Stomach (tissue), 9 donors: Measurements from ENCODE around the gene IQSEC1. TPM values are rescaled to one million over a fixed set of nuclear protein-coding genes. Genes with fewer than 3 reads are reported as not detected.

ENCODE experiments used
- DNase-seq, 2 donors: peaks; one replicate each; pipeline versions ENCODE4 v3.0.0 to v3.0.0-alpha.2; 2013 to 2019
- H3K27ac ChIP-seq, 5 donors: fragments of 200-600 bp in 4 of 5; sonication (generic) in 4 of 5; one replicate each; pipeline ENCODE4 v1.5.1; 2013 to 2019; ENCODE audit warnings: mild to moderate bottlenecking in 1 of 5, moderate library complexity in 1 of 5
- H3K27me3 ChIP-seq, 3 donors: fragments of 200-600 bp; sonication (generic); one replicate each; pipeline ENCODE4 v1.5.1; 2017 to 2019; ENCODE audit warnings: mixed run types in 1 of 3
- H3K36me3 ChIP-seq, 4 donors: fragments of 200-600 bp; sonication (generic); 1 replicate in 3 of 4; 2 replicates in 1 of 4; pipeline ENCODE4 v1.5.1; 2016 to 2019
- H3K4me1 ChIP-seq, 4 donors: fragments of 200-600 bp; sonication (generic); one replicate each; pipeline ENCODE4 v1.5.1; 2016 to 2019
- H3K4me3 ChIP-seq, 4 donors: fragments of 200-600 bp; sonication (generic) in 3 of 4; one replicate each; pipeline ENCODE4 v1.5.1; 2016 to 2019; ENCODE audit warnings: mild to moderate bottlenecking in 1 of 4
- H3K9me3 ChIP-seq, 4 donors: fragments of 200-600 bp; sonication (generic); one replicate each; pipeline ENCODE4 v1.5.1; 2016 to 2019
- EP300 ChIP-seq: sonication (generic); formaldehyde crosslinking; IDR thresholded peaks from one replicate; pipeline ENCODE4 v1.6.1; 2017; ENCODE audit warnings: antibody characterized with exemption
- POLR2A ChIP-seq, 4 donors: fragments of 450-650 bp; IDR thresholded peaks; one replicate each; pipeline ENCODE4 v1.6.1; 2016; ENCODE audit warnings: antibody characterized with exemption in 4 of 4, control low read depth in 2 of 4, mild to moderate bottlenecking in 1 of 4, moderate library complexity in 1 of 4
- POLR2AphosphoS5 ChIP-seq, 3 donors: sonication (generic); formaldehyde crosslinking; IDR thresholded peaks; one replicate each; pipeline ENCODE4 v1.6.1; 2016; ENCODE audit warnings: antibody characterized with exemption in 3 of 3
- WGBS, 5 donors: extraction: QIAGEN DNeasy Blood & Tissue Kit in 3 of 5; methylation state at CpG; one replicate each; pipeline versions ENCODE4 v1.1.5 to v1.1.7; 2013 to 2018; 5-methylcytosine and 5-hydroxymethylcytosine counted together
- intact Hi-C: fragments of 100-400 bp; cut with DNase I; formaldehyde crosslinking; loops from one replicate; pipeline ENCODE4 v1.15.1; 2023; ENCODE audit warnings: low total_unique reads
- polyA plus RNA-seq, 3 donors: library from polyadenylated mRNA; stranded (reverse); fragments of 200-250 nt; gene quantifications; one replicate each; pipeline ENCODE4 v1.2.3, GENCODE V29; 2013
- total RNA-seq, 5 donors: library from RNA; depleted of rRNA; stranded (reverse); fragments of >200 nt; gene quantifications; one replicate each; pipeline versions ENCODE4 v1.1.0 to v1.2.3, GENCODE V29; 2014 to 2016
- TF ChIP-seq, protein P1 (sequence below), 7 experiments: fragments of 450-650 bp in 4 of 7; fragments of 200-600 bp in 3 of 7; sonication (generic) in 3 of 7; IDR thresholded peaks; one replicate each; pipeline ENCODE4 v1.5.1; 2016 to 2019; ENCODE audit warnings: antibody characterized with exemption in 7 of 7, control low read depth in 2 of 7, mild to moderate bottlenecking in 1 of 7
- donor health status: healthy with polysubstance abuse.
- donor health status: Bipolar disorder and iron deficiency.
- donor health status: healthy.

Gene IQSEC1
- total and polyA plus RNA-seq, 8 donors: 6.7 to 46.9 (median 20.8) TPM

DNA sequence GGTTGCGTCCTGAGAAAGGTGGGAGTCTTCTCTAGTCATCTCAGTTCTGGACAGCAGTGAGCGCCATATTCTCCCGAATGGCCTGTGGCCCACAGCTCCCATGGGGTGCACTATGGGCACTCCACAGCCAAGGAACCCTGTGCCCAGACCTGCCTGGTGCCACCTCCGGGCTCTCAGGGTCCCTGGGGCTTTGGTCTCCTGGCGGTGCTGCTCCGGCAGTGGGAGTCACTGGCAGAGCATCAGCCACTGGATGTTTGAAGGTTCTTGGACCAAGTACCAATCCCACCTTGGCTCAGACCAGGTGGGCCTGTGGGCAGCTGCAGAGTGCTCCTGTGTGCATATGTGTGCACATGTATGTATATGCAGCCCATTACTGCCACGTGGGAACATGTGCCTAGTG lies 163.5 kb downstream of the IQSEC1 start:
- Histone ChIP-seq H3K4me1 (no peaks in the 10 kb centered on the region), H3K27me3 (no peaks in the 10 kb centered on the region), H3K36me3 (peaks cover 63 to 100% (median 100%) of the 10 kb centered on the region in 4 donors), H3K27ac (no peak overlapping the region), H3K4me3 (no peak overlapping the region), H3K9me3 (no peaks in the 10 kb centered on the region)
- WGBS, 5 donors: 93 to 97% (median 96%) methylated on average over 5 to 7 of the region's 7 CpGs
- no peak for DNase-seq
- TF ChIP-seq POLR2AphosphoS5 (IDR thresholded peaks at IDR 0.05) (no peak), EP300 (no peak)
- intact Hi-C loops: no loop called here

DNA sequence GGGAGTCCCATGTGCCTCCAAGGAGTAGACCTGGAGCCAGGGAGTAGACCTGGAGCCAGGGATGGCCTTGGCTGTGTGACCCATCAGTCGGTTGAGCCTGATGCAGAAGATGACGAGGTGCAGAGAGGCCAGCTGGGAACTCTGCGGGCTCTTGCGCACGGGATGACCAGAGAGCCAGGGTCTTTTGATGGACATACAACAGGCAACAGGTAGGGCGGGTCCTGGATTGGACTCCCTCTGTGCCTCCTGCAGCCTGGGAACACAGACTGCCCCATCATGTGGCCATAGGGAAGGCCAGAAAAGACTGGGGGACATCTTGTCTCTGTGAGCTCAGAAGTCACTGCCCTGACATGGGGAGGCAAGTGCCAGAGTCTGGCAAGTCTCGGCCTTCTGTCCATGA lies 164.4 kb downstream of the IQSEC1 start:
- no peak overlapping the region for H3K4me3 ChIP-seq
- H3K4me1 ChIP-seq: no peaks in the 10 kb centered on the region
- no peak overlapping the region for H3K27ac ChIP-seq
- no peaks in the 10 kb centered on the region for H3K9me3 ChIP-seq
- no peaks in the 10 kb centered on the region for H3K27me3 ChIP-seq
- peaks cover 63 to 100% (median 100%) of the 10 kb centered on the region in 4 donors for H3K36me3 ChIP-seq
- no peak for DNase-seq
- intact Hi-C loops: no loop called here
- TF ChIP-seq, protein P1, sequence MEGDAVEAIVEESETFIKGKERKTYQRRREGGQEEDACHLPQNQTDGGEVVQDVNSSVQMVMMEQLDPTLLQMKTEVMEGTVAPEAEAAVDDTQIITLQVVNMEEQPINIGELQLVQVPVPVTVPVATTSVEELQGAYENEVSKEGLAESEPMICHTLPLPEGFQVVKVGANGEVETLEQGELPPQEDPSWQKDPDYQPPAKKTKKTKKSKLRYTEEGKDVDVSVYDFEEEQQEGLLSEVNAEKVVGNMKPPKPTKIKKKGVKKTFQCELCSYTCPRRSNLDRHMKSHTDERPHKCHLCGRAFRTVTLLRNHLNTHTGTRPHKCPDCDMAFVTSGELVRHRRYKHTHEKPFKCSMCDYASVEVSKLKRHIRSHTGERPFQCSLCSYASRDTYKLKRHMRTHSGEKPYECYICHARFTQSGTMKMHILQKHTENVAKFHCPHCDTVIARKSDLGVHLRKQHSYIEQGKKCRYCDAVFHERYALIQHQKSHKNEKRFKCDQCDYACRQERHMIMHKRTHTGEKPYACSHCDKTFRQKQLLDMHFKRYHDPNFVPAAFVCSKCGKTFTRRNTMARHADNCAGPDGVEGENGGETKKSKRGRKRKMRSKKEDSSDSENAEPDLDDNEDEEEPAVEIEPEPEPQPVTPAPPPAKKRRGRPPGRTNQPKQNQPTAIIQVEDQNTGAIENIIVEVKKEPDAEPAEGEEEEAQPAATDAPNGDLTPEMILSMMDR (IDR thresholded peaks at IDR 0.05): no peak
- TF ChIP-seq POLR2AphosphoS5 (IDR thresholded peaks at IDR 0.05) (no peak), POLR2A (IDR thresholded peaks at IDR 0.05) (no peak), EP300 (no peak)
- WGBS, 5 donors: 88 to 98% (median 95%) methylated on average over 7 of the region's 7 CpGs

DNA sequence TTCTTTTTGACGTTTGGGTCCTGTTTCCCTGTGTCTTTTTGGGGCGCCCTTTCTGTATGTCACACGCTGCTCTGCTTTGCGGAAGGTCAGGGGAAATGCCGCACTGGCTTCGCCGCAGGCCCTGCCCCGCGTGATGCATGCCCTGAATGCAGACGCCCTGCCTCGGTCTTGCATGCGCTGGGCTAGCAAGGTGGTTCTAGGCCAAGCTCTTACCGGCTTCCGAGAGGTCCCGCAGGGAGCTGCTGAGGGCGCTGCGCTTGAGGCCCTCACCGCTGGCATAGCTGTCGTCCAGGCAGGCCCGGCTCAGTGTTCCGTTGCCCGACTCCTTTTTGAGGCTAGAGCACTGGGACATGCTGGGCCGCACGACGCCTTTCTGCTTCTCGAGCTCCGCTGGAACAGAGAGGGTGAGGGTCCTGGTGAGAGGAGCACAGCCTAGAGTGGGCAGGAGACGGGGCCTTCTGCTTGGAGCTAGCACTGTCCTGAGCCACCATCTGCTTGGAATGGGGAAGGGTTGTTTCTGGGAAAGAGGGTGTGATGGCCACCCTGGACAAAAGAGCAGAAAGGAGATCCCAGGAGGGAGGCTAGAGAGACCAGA lies 165.0 kb downstream of the IQSEC1 start:
- Histone ChIP-seq H3K27ac (no peak overlapping the region), H3K4me3 (no peak overlapping the region), H3K36me3 (peaks cover 63 to 100% (median 100%) of the 10 kb centered on the region in 4 donors), H3K9me3 (no peaks in the 10 kb centered on the region), H3K27me3 (no peaks in the 10 kb centered on the region), H3K4me1 (no peaks in the 10 kb centered on the region)
- DNase-seq: no peak
- 93 to 96% (median 94%) methylated on average over 13 to 28 of the region's 28 CpGs for WGBS, 5 donors
- intact Hi-C loops: no loop called here
- TF ChIP-seq POLR2AphosphoS5 (IDR thresholded peaks at IDR 0.05): no peak
- no peak for TF ChIP-seq EP300
- no peak for TF ChIP-seq POLR2A (IDR thresholded peaks at IDR 0.05)
- TF ChIP-seq, protein P1 (IDR thresholded peaks at IDR 0.05): no peak

DNA sequence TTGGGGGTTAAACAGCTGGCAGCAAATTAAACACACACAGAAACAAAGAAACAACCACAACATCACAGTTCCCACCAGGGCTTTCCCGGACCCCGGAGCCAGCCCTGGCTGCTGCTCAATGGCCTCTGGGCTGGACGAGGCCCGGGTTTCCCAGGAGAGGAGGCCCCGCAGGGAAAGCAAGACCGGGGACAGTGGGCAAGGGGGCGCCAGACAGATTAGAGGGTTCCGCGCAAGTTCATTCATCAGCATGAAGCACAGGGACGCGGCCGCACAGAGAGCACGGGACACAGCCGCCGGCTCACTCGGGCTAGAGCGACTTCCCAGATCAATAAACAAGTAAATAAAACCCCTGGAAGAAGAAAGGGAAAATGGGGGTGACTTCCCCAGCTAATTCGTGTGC lies 165.5 kb downstream of the IQSEC1 start:
- no peak overlapping the region for H3K27ac ChIP-seq
- 82 to 89% (median 86%) methylated on average over 18 of the region's 18 CpGs for WGBS, 5 donors
- TF ChIP-seq POLR2A (IDR thresholded peaks at IDR 0.05) (no peak), EP300 (no peak), POLR2AphosphoS5 (IDR thresholded peaks at IDR 0.05) (no peak)
- TF ChIP-seq, protein P1 (IDR thresholded peaks at IDR 0.05): no peak
- peaks cover 63 to 100% (median 100%) of the 10 kb centered on the region in 4 donors for H3K36me3 ChIP-seq
- H3K27me3 ChIP-seq: no peaks in the 10 kb centered on the region
- H3K9me3 ChIP-seq: no peaks in the 10 kb centered on the region
- H3K4me3 ChIP-seq: no peak overlapping the region
- intact Hi-C loops: no loop called here
- no peak for DNase-seq
- H3K4me1 ChIP-seq: no peaks in the 10 kb centered on the region

DNA sequence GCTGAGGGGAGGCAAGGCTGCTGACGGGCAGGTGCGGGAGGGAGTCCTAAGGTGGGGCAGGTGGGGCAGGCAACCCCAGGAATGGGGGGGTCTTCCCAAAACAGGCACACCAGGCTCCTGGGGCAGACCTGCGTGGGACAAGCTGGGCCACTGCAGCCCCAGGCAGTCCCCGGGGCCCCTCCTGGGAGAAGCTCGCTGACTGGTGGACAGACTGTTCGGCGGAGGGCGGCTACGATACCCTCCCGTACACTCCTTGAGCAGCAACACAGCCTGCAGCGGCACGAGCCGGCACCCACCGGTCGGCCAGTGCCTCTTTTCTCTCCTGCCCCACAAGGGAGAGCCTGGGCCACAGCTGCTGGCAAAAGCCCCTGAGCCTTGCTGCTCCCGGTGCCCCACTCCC lies 165.9 kb downstream of the IQSEC1 start:
- TF ChIP-seq, protein P1 (IDR thresholded peaks at IDR 0.05): no peak
- TF ChIP-seq POLR2A (IDR thresholded peaks at IDR 0.05) (no peak), POLR2AphosphoS5 (IDR thresholded peaks at IDR 0.05) (no peak), EP300 (no peak)
- no peaks in the 10 kb centered on the region for H3K27me3 ChIP-seq
- H3K27ac ChIP-seq: no peak overlapping the region
- no peak overlapping the region for H3K4me3 ChIP-seq
- 87 to 94% (median 91%) methylated on average over 15 to 16 of the region's 16 CpGs for WGBS, 5 donors
- no peaks in the 10 kb centered on the region for H3K9me3 ChIP-seq
- no peaks in the 10 kb centered on the region for H3K4me1 ChIP-seq
- peaks cover 63 to 100% (median 99%) of the 10 kb centered on the region in 4 donors for H3K36me3 ChIP-seq
- no peak for DNase-seq
- intact Hi-C loops: no loop called here
